Measurements from ENCODE around the gene PLEKHJ1.

The PLEKHJ1 gene

GRCh38 chr19:2249010-2249866, 13.1 kb upstream of the PLEKHJ1 start, which contains the start of gene AMH:
Gene AMH, plus strand, starts transcription at chr19:2249323. Its CDS starts 10 bp downstream, at chr19:2249333.
- DNase-seq: no peak

- DNase-seq: no peak
Observed at GRCh38 chr19:2248136-2249009, 12.2 kb upstream of the PLEKHJ1 start.

- DNase-seq: no peak
Observed at GRCh38 chr19:2247433-2248101, 11.4 kb upstream of the PLEKHJ1 start.

GRCh38 chr19:2246801-2247361, 10.8 kb upstream of the PLEKHJ1 start:
- DNase-seq: no peak

- DNase-seq: no peak
Observed at GRCh38 chr19:2246014-2246620, 10.0 kb upstream of the PLEKHJ1 start.

GRCh38 chr19:2245273-2245672, 9.1 kb upstream of the PLEKHJ1 start:
- DNase-seq: no peak

- no peak for DNase-seq
Observed at GRCh38 chr19:2244486-2244885, 8.4 kb upstream of the PLEKHJ1 start.

- no peak for DNase-seq
Observed at GRCh38 chr19:2244125-2244411, 7.9 kb upstream of the PLEKHJ1 start.

- DNase-seq: no peak
Observed at GRCh38 chr19:2243274-2244124, 7.4 kb upstream of the PLEKHJ1 start.

- no peak for DNase-seq
Observed at GRCh38 chr19:2242816-2243215, 6.7 kb upstream of the PLEKHJ1 start.

GRCh38 chr19:2242092-2242537, 6.0 kb upstream of the PLEKHJ1 start:
- no peak for DNase-seq

GRCh38 chr19:2240881-2241760, 5.0 kb upstream of the PLEKHJ1 start:
- no peak for DNase-seq

GRCh38 chr19:2239771-2240770, 3.9 kb upstream of the PLEKHJ1 start:
- peak in 1 of 2 donors; percentile 32 for DNase-seq

GRCh38 chr19:2239173-2239572, 3.0 kb upstream of the PLEKHJ1 start:
- no peak for DNase-seq

- no peak for DNase-seq
Observed at GRCh38 chr19:2237869-2238153, 1.7 kb upstream of the PLEKHJ1 start.

- DNase-seq: no peak
Observed at GRCh38 chr19:2237051-2237868, 1.1 kb upstream of the PLEKHJ1 start.

GRCh38 chr19:2236064-2236313, 140 bp downstream of the PLEKHJ1 start:
- DNase-seq: no peak

GRCh38 chr19:2235381-2236063, 607 bp downstream of the PLEKHJ1 start:
- DNase-seq: peak in 1 of 2 donors; percentile 49

Measured in bone marrow (tissue), 2 donors.